Gastrocnemius medialis (tissue), 4 donors: Measurements from ENCODE around the gene PCLO.

Experiments
- CTCF ChIP-seq, 5 experiments: fragments of 450-650 bp in 3 of 5; fragments of 200-600 bp in 2 of 5; sonication (generic) in 2 of 5; IDR thresholded peaks in 4 of 5; conservative IDR thresholded peaks in 1 of 5; 1 replicate in 4 of 5; 2 replicates in 1 of 5; pipeline ENCODE4 v1.5.1; 2016 to 2019; ENCODE audit warnings: antibody characterized with exemption in 5 of 5, mild to moderate bottlenecking in 3 of 5, moderate library complexity in 3 of 5
- POLR2A ChIP-seq, 2 donors: fragments of 450-650 bp; IDR thresholded peaks; one replicate each; pipeline ENCODE4 v1.6.1; 2017; ENCODE audit warnings: antibody characterized with exemption in 2 of 2, mild to moderate bottlenecking in 2 of 2, moderate library complexity in 2 of 2

GRCh38 chr7:82840061-82840460 is 322.6 kb downstream of the PCLO start:
- no peak for TF ChIP-seq CTCF (IDR thresholded peaks at IDR 0.05 in 4 of 5, conservative IDR thresholded peaks at IDR 0.05 in 1 of 5)
- no peak for TF ChIP-seq POLR2A (IDR thresholded peaks at IDR 0.05)
